ENCODE measurements around the gene PCLO. TPM values are rescaled to one million over a fixed set of nuclear protein-coding genes. Genes with fewer than 3 reads are reported as not detected.

Gene PCLO
- total and polyA plus RNA-seq, 9 of the 15 experiments (the other 6 are each of a cell fraction or from before 2014, with no cell fraction given), result under 0.01 to 0.01 TPM; not detected in 7

GRCh38 chr7:82762880-82763279, 399.8 kb downstream of the PCLO start:
- H3K79me2 ChIP-seq (ENCODE audit: control insufficient read depth, insufficient read depth, low read length), result no peaks in the 10 kb centered on the region
- peaks cover 3% of the 10 kb centered on the region; the same call in 1 of the 2 replicates for H3K9me3 ChIP-seq (replicated peaks; ENCODE audit: control insufficient read depth, insufficient read depth, low read depth, low read length)
- no peaks in the 10 kb centered on the region for H4K20me1 ChIP-seq (replicated peaks; ENCODE audit: control insufficient read depth, insufficient read depth, low read length)
- POLR2A ChIA-PET, result no interaction called here
- DNase-seq (ENCODE audit: extremely low read depth in 1 of 4, low spot score in 3 of 4), result no peak
- FAIRE-seq, result no peak
- BruUV-seq (replicated peaks), result no TSS peak
- no peaks in the 10 kb centered on the region for H3K4me1 ChIP-seq (replicated peaks in 1 of 2; ENCODE audit: control insufficient read depth in 2 of 2, insufficient read depth in 2 of 2, low read length in 2 of 2)
- TF ChIP-seq, protein P1, sequence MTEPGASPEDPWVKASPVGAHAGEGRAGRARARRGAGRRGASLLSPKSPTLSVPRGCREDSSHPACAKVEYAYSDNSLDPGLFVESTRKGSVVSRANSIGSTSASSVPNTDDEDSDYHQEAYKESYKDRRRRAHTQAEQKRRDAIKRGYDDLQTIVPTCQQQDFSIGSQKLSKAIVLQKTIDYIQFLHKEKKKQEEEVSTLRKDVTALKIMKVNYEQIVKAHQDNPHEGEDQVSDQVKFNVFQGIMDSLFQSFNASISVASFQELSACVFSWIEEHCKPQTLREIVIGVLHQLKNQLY (CRISPR knock-in tag; conservative IDR thresholded peaks at IDR 0.05), result no peak
- TF ChIP-seq MECOM (CRISPR knock-in tag; IDR thresholded peaks at IDR 0.05) (no peak), SFPQ (IDR thresholded peaks at IDR 0.05; ENCODE audit: low read depth, low read length) (no peak), NR2F6 (CRISPR knock-in tag; IDR thresholded peaks at IDR 0.05) (no peak), NCOA2 (IDR thresholded peaks at IDR 0.05; ENCODE audit: partially characterized antibody in 2 of 2) (no peak), ZBTB5 (IDR thresholded peaks at IDR 0.05) (no peak), POLR2G (IDR thresholded peaks at IDR 0.05; ENCODE audit: low read depth, low read length) (no peak), MLLT1 (IDR thresholded peaks at IDR 0.05) (no peak), GATAD2B (IDR thresholded peaks at IDR 0.05; ENCODE audit: borderline replicate concordance) (no peak), NCOA1 (IDR thresholded peaks at IDR 0.05; ENCODE audit: low read depth) (no peak), POLR2AphosphoS2 (IDR thresholded peaks at IDR 0.05; ENCODE audit: low read length) (no peak), MBD2 (IDR thresholded peaks at IDR 0.05; ENCODE audit: borderline replicate concordance, low read depth) (no peak)
- TF ChIP-seq, protein P2, sequence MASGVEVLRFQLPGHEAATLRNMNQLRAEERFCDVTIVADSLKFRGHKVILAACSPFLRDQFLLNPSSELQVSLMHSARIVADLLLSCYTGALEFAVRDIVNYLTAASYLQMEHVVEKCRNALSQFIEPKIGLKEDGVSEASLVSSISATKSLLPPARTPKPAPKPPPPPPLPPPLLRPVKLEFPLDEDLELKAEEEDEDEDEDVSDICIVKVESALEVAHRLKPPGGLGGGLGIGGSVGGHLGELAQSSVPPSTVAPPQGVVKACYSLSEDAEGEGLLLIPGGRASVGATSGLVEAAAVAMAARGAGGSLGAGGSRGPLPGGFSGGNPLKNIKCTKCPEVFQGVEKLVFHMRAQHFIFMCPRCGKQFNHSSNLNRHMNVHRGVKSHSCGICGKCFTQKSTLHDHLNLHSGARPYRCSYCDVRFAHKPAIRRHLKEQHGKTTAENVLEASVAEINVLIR (CRISPR knock-in tag; IDR thresholded peaks at IDR 0.05), result no peak
- TF ChIP-seq, protein P3, sequence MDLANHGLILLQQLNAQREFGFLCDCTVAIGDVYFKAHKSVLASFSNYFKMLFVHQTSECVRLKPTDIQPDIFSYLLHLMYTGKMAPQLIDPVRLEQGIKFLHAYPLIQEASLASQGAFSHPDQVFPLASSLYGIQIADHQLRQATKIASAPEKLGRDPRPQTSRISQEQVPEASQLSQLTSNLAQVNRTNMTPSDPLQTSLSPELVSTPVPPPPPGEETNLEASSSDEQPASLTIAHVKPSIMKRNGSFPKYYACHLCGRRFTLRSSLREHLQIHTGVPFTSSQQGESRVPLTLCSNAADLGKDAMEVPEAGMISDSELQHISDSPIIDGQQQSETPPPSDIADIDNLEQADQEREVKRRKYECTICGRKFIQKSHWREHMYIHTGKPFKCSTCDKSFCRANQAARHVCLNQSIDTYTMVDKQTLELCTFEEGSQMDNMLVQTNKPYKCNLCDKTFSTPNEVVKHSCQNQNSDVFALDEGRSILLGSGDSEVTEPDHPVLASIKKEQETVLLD (IDR thresholded peaks at IDR 0.05), result no peak
- H3K36me3 ChIP-seq (ENCODE audit: control insufficient read depth, insufficient read depth, low read length), result no peaks in the 10 kb centered on the region
- intact Hi-C loops (cut with micrococcal nuclease) (no loop called here), in situ Hi-C loops (cut with MboI) (no loop called here)
- WGBS (ENCODE audit: insufficient coverage, low coverage, missing lambda C conversion rate), result 0% methylated on average over 3 of the region's 3 CpGs
- no peak overlapping the region for H3K4me3 ChIP-seq
- H3K9me1 ChIP-seq (ENCODE audit: control insufficient read depth, insufficient read depth, low read length), result no peaks in the 10 kb centered on the region
- H3K4me2 ChIP-seq (ENCODE audit: insufficient read depth, low read length), result no peak overlapping the region
- no peak overlapping the region for H3K27ac ChIP-seq (ENCODE audit: extremely low read depth, low read depth, low read length)
- ATAC-seq, result no peak
- no peak overlapping the region for H3K9ac ChIP-seq (ENCODE audit: insufficient read depth in 1 of 2, low read depth in 2 of 2, low read length in 2 of 2)
- no peak overlapping the region for H2AFZ ChIP-seq (ENCODE audit: low read depth, low read length)
- CTCF ChIA-PET (ENCODE audit: low intra/inter-chr PET ratio), result no interaction called here
- H3K27me3 ChIP-seq (ENCODE audit: control insufficient read depth in 2 of 2, insufficient read depth in 2 of 2, low read length in 2 of 2), result no peaks in the 10 kb centered on the region
